ENCODE results near the gene DEFB124.

GRCh38 chr20:31485450-31486339 lies 10.8 kb upstream of the DEFB124 start:
- TF ChIP-seq POLR2A (IDR thresholded peaks at IDR 0.05; ENCODE audit: low read length) (no peak), GATA1 (IDR thresholded peaks at IDR 0.05; ENCODE audit: low read depth, low read length) (no peak)
